Suprapubic skin (tissue), 3 donors: ENCODE data around the gene DDX31.

Experiments
- CTCF ChIP-seq, 2 donors: fragments of 200-600 bp in 1 of 2; fragments of 450-650 bp in 1 of 2; sonication (generic) in 1 of 2; IDR thresholded peaks; one replicate each; pipeline ENCODE4 v1.5.1; 2016 to 2019; ENCODE audit warnings: antibody characterized with exemption in 2 of 2, mild to moderate bottlenecking in 1 of 2, moderate library complexity in 1 of 2
- POLR2A ChIP-seq, 2 donors: fragments of 450-650 bp; IDR thresholded peaks; one replicate each; pipeline ENCODE4 v1.6.1; 2017; ENCODE audit warnings: antibody characterized with exemption in 2 of 2, mild to moderate bottlenecking in 2 of 2, moderate library complexity in 2 of 2

GRCh38 chr9:132560616-132561202 lies 109.1 kb downstream of the DDX31 start:
- TF ChIP-seq POLR2A (IDR thresholded peaks at IDR 0.05) (no peak), CTCF (IDR thresholded peaks at IDR 0.05) (no peak)
